ENCODE data around the gene WDR83. TPM values are rescaled to one million over a fixed set of nuclear protein-coding genes. Genes with fewer than 3 reads are reported as not detected.
"Not testable (repeated sequence)": the region's sequence is repeated elsewhere in the genome, so short reads cannot be mapped to it uniquely, and the experiment has no call there.

The WDR83 gene
- total and polyA plus RNA-seq, 2 of the 4 experiments (the other 2 are of a cell fraction): 5.9 to 8.9 TPM

DNA sequence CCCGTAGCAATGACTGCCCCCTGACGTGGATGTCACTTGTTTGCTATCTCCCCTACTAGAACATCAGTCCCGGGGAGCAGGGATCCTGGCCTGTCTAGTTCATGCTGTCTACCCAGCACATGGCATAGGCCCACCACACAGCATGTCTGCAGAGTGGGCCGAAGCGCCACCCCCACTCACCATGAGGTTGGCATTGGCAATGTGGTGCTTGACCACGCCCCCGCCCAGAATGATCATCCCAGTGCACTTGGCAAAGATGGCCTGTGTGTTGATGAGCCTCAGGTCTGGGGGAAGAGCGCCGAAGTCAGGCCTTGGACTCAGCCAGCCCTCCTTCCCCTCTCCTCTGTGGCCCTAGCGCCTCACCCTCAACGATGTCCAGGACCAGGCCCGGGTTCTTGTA lies 10.3 kb downstream of the WDR83 start:
- CTCF ChIA-PET: interaction anchor here (0.7 kb wide), 1 partner anchor 10 kb away, joined by 3 read pairs; the partner anchor contains the start of genes MAN2B1 and WDR83
- intact Hi-C loops (cut with micrococcal nuclease): loop anchor here (1.0 kb wide), 2 partner anchors 119 to 170 kb away; no protein-coding TSS in a partner anchor

GRCh38 chr19:12678039-12678438 lies 11.4 kb downstream of the WDR83 start:
- POLR2A ChIA-PET (ENCODE audit: unreplicated experiment): interaction anchor here (0.6 kb wide), 1 partner anchor 44 kb away, joined by 4 read pairs; no protein-coding TSS in a partner anchor

More for the DNA sequence above, 10.3 kb downstream of the WDR83 start:
- no peak overlapping the region for H2BK20ac ChIP-seq (ENCODE audit: low read depth, low read length)
- in situ Hi-C loops (cut with MboI; ENCODE audit: low sequenced_read_pairs) (no loop called here), dilution Hi-C loops (cut with HindIII; ENCODE audit: low sequenced_read_pairs, unreplicated experiment) (no loop called here)
- H2AK5ac ChIP-seq (ENCODE audit: low read depth, low read length): no peak overlapping the region
- H4K20me1 ChIP-seq (ENCODE audit: insufficient read depth, low read length): peaks cover 15% of the 10 kb centered on the region
- no peaks in the 10 kb centered on the region for H3K4me1 ChIP-seq (ENCODE audit: control insufficient read depth, insufficient read depth, low read length)
- H2AK9ac ChIP-seq (replicated peaks; ENCODE audit: low read depth, low read length, poor library complexity): peak overlapping the region; percentile 19
- H3K18ac ChIP-seq (ENCODE audit: low read depth, low read length): no peak overlapping the region
- no peak overlapping the region for H3K27ac ChIP-seq (ENCODE audit: insufficient read depth, low read length)
- DNase-seq (no peak), ATAC-seq (ENCODE audit: low read depth) (no peak)
- no peak overlapping the region for H3K56ac ChIP-seq (ENCODE audit: extremely low read depth, insufficient read depth, low read length)
- POLR2A ChIA-PET (ENCODE audit: unreplicated experiment): no interaction called here
- H2AFZ ChIP-seq (replicated peaks; ENCODE audit: low read length, poor library complexity): no peak overlapping the region
- H2BK120ac ChIP-seq (ENCODE audit: low read depth, low read length): no peak overlapping the region
- no peak overlapping the region for H3K4me2 ChIP-seq (ENCODE audit: low read depth, low read length)
- H3K36me3 ChIP-seq (ENCODE audit: control insufficient read depth, insufficient read depth, low read length): peaks cover 53% of the 10 kb centered on the region
- H3K23ac ChIP-seq (ENCODE audit: low read depth, low read length): no peak overlapping the region
- H2BK15ac ChIP-seq (ENCODE audit: low read depth, low read length): no peak overlapping the region
- no peak for TF ChIP-seq BHLHE40 (IDR thresholded peaks at IDR 0.05; ENCODE audit: low read depth, low read length)
- TF ChIP-seq POLR2A (IDR thresholded peaks at IDR 0.05; ENCODE audit: low read depth, low read length): no peak
- WGBS, 2 experiments (ENCODE audit: extremely low coverage in 2 of 2, insufficient read length in 1 of 2): 90% methylated on average over 3 of the region's 12 CpGs; no CpG with 5 or more reads in 1 of the 2 experiments
- no peak overlapping the region for H4K8ac ChIP-seq (ENCODE audit: low read depth in 2 of 2, low read length in 2 of 2)
- peaks cover 7% of the 10 kb centered on the region; the same call in 1 of the 2 replicates for H3K9me1 ChIP-seq (ENCODE audit: insufficient read depth, low read length)
- H4K5ac ChIP-seq (ENCODE audit: low read depth, low read length): no peak overlapping the region
- BruUV-seq (replicated peaks): no TSS peak
- peaks cover 13 to 43% of the 10 kb centered on the region in 2 experiments for H3K79me1 ChIP-seq (ENCODE audit: low read depth in 1 of 2, low read length in 2 of 2)
- no peak overlapping the region for H4K91ac ChIP-seq (ENCODE audit: insufficient read depth, low read depth, low read length)
- H3K4me3 ChIP-seq (ENCODE audit: insufficient read depth, low read depth, low read length): no peak overlapping the region
- H3K14ac ChIP-seq (replicated peaks; ENCODE audit: low read depth, low read length): no peak overlapping the region
- H3K27me3 ChIP-seq (ENCODE audit: control insufficient read depth, insufficient read depth, low read length): no peaks in the 10 kb centered on the region
- no peak overlapping the region for H2BK5ac ChIP-seq (ENCODE audit: low read depth, low read length, poor library complexity, severe bottlenecking)
- H3K9ac ChIP-seq (ENCODE audit: low read depth, low read length): no peak overlapping the region
- no peaks in the 10 kb centered on the region for H3K9me3 ChIP-seq (ENCODE audit: control insufficient read depth, insufficient read depth, low read length)
- H3K4ac ChIP-seq (ENCODE audit: low read depth, low read length): no peak overlapping the region

More at GRCh38 chr19:12678039-12678438, 11.4 kb downstream of the WDR83 start:
- H3K18ac ChIP-seq (ENCODE audit: low read depth, low read length); BruUV-seq (replicated peaks); H2AK5ac ChIP-seq (ENCODE audit: low read depth, low read length); H2BK120ac ChIP-seq (ENCODE audit: low read depth, low read length); H2AK9ac ChIP-seq (replicated peaks; ENCODE audit: low read depth, low read length, poor library complexity); H2BK20ac ChIP-seq (ENCODE audit: low read depth, low read length); H4K5ac ChIP-seq (ENCODE audit: low read depth, low read length); DNase-seq; H3K4me2 ChIP-seq (ENCODE audit: low read depth, low read length); H3K9me1 ChIP-seq (ENCODE audit: insufficient read depth, low read length); ATAC-seq (ENCODE audit: low read depth); dilution Hi-C loops (cut with HindIII; ENCODE audit: low sequenced_read_pairs, unreplicated experiment); H3K27ac ChIP-seq (ENCODE audit: insufficient read depth, low read length); H3K27me3 ChIP-seq (ENCODE audit: control insufficient read depth, insufficient read depth, low read length); H3K4me1 ChIP-seq (ENCODE audit: control insufficient read depth, insufficient read depth, low read length); H3K14ac ChIP-seq (replicated peaks; ENCODE audit: low read depth, low read length); H4K8ac ChIP-seq (ENCODE audit: low read depth in 2 of 2, low read length in 2 of 2); H2BK5ac ChIP-seq (ENCODE audit: low read depth, low read length, poor library complexity, severe bottlenecking); H3K9ac ChIP-seq (ENCODE audit: low read depth, low read length); H3K9me3 ChIP-seq (ENCODE audit: control insufficient read depth, insufficient read depth, low read length); H2BK15ac ChIP-seq (ENCODE audit: low read depth, low read length); H3K4ac ChIP-seq (ENCODE audit: low read depth, low read length); H4K91ac ChIP-seq (ENCODE audit: insufficient read depth, low read depth, low read length); H3K4me3 ChIP-seq (ENCODE audit: insufficient read depth, low read depth, low read length); H2AFZ ChIP-seq (replicated peaks; ENCODE audit: low read length, poor library complexity); in situ Hi-C loops (cut with MboI; ENCODE audit: low sequenced_read_pairs); H3K56ac ChIP-seq (ENCODE audit: extremely low read depth, insufficient read depth, low read length); H3K23ac ChIP-seq (ENCODE audit: low read depth, low read length); intact Hi-C loops (cut with micrococcal nuclease): not testable (repeated sequence)
- Histone ChIP-seq H3K79me1 (ENCODE audit: low read depth in 1 of 2, low read length in 2 of 2) (peaks cover 13 to 43% of the 10 kb centered on the region in 2 experiments), H3K36me3 (ENCODE audit: control insufficient read depth, insufficient read depth, low read length) (peaks cover 49% of the 10 kb centered on the region), H4K20me1 (ENCODE audit: insufficient read depth, low read length) (peaks cover 15% of the 10 kb centered on the region)
- WGBS, 2 experiments (ENCODE audit: extremely low coverage in 2 of 2, insufficient read length in 1 of 2): 90% methylated on average over 4 of the region's 5 CpGs; no CpG with 5 or more reads in 1 of the 2 experiments
- CTCF ChIA-PET: interaction anchor here (1.1 kb wide), 1 partner anchor 9 kb away, joined by 3 read pairs; no protein-coding TSS in a partner anchor
